Urinary bladder (tissue), 4 donors: Measurements from ENCODE around the gene KDELR3. TPM values are rescaled to one million over a fixed set of nuclear protein-coding genes. Genes with fewer than 3 reads are reported as not detected.

Experiments
- DNase-seq: peaks from one replicate; pipeline ENCODE4 v3.0.0-alpha.2; 2015; ENCODE audit errors: extremely low spot score
- H3K27ac ChIP-seq: one replicate; pipeline ENCODE4 v1.5.1; 2013; ENCODE audit warnings: low read depth, mild to moderate bottlenecking, moderate library complexity
- H3K36me3 ChIP-seq: one replicate; pipeline ENCODE4 v1.6.1; 2013; ENCODE audit warnings: mild to moderate bottlenecking, moderate library complexity; ENCODE audit not compliant: insufficient read depth
- H3K4me1 ChIP-seq: one replicate; pipeline ENCODE4 v1.6.1; 2013; ENCODE audit warnings: mild to moderate bottlenecking, moderate library complexity; ENCODE audit not compliant: insufficient read depth
- H3K4me3 ChIP-seq: one replicate; pipeline ENCODE4 v1.5.1; 2013; ENCODE audit warnings: low read depth, low read length
- WGBS: extraction: QIAGEN DNeasy Blood & Tissue Kit; methylation state at CpG from one replicate; pipeline ENCODE4 v1.1.7; 2013; 5-methylcytosine and 5-hydroxymethylcytosine counted together
- polyA plus RNA-seq: library from polyadenylated mRNA; stranded (reverse); fragments of 200-250 nt; gene quantifications from one replicate; pipeline ENCODE4 v1.2.3, GENCODE V29; 2013
- total RNA-seq: library from RNA; depleted of rRNA; stranded (reverse); fragments of >200 nt; gene quantifications from one replicate; pipeline ENCODE4 v1.2.3, GENCODE V29; 2014
- donor health status: healthy with polysubstance abuse.
- donor health status: healthy.

Gene KDELR3
- total and polyA plus RNA-seq, 2 donors: 4.7 to 75.7 TPM

DNA sequence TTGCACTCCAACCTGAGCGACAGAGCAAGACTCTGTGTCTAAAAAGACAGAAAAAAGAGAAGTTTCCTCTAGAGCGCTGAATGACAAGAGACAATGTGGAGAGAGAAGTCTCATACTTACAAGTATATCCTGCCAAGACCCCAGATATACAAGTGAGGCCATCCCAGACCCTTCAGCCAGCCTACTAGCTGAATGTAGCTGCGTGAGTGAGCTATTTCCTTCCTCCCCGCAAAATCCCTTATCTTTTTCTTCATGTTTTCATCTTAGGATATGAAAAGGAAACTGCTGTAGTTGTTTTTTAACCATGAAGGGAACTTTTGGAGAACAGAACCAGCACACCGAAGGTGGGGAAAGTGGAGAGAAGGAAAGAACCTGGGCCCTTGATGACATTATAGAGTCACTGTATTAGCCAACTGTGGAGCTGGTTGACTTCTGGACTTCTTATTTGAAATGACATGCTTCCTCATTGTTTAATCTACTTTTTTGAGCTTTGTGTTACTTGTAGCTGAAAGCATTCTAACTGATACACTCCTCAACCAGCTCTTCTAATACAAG is 42.6 kb downstream of the KDELR3 start:
- no peaks in the 10 kb centered on the region for H3K36me3 ChIP-seq
- H3K4me1 ChIP-seq: no peaks in the 10 kb centered on the region
- 85% methylated on average over 5 of the region's 5 CpGs for WGBS

GRCh38 chr22:38513063-38513462 is 45.2 kb downstream of the KDELR3 start:
- 96% methylated on average over 1 of the region's 1 CpG for WGBS
- no peak for DNase-seq
- Histone ChIP-seq H3K4me1 (no peaks in the 10 kb centered on the region), H3K27ac (no peak overlapping the region), H3K4me3 (no peak overlapping the region), H3K36me3 (no peaks in the 10 kb centered on the region)

More for the DNA sequence above, 42.6 kb downstream of the KDELR3 start:
- Histone ChIP-seq H3K27ac (no peak overlapping the region), H3K4me3 (no peak overlapping the region)
- no peak for DNase-seq

- Histone ChIP-seq H3K4me1 (no peaks in the 10 kb centered on the region), H3K4me3 (no peak overlapping the region), H3K36me3 (peaks cover 3% of the 10 kb centered on the region), H3K27ac (no peak overlapping the region)
- 94% methylated on average over 4 of the region's 4 CpGs for WGBS
- no peak for DNase-seq
Measured at GRCh38 chr22:38518620-38519019, 50.7 kb downstream of the KDELR3 start.

DNA sequence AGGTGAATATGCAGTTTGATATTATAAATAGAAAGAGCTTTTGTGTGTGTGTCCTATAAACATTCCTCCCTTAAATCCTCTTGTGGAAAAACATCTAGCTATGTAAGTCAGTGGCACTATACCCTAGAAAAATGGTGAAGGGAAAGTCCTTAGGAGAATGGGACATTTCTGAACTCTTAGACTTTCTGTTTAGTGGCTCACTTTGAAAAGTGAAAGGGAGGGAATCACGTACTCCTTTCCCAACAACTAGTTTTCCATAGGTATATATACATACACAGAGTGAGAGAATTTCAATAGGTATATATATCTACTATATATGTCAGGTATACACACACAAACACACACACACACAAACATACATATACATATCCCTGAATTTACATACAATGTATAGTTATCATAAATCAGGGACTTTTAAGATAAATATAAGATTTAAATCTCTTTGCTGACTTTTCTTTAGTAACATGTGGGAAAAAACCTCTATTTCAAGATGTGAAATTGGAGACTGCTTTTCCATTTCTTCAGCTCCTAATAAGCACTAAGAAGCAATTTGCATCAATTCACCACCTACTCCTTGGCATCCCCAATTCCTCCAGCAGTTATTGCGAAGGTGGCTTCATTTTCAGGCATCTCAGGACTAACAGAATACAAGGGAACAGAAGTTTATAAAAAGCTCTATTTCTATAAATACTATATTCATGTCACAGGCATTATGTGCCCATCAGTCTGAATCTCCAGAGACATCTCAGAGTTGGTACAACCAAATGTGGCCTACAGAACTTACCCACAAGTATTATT is 51.8 kb downstream of the KDELR3 start:
- no peaks in the 10 kb centered on the region for H3K4me1 ChIP-seq
- H3K27ac ChIP-seq: no peak overlapping the region
- WGBS: 95% methylated on average over 2 of the region's 2 CpGs

GRCh38 chr22:38523029-38523428 is 55.1 kb downstream of the KDELR3 start:
- WGBS: 86% methylated on average over 3 of the region's 3 CpGs
- Histone ChIP-seq H3K36me3 (peaks cover 3% of the 10 kb centered on the region), H3K4me3 (no peak overlapping the region), H3K27ac (no peak overlapping the region), H3K4me1 (no peaks in the 10 kb centered on the region)
- no peak for DNase-seq

More for the DNA sequence above, 51.8 kb downstream of the KDELR3 start:
- Histone ChIP-seq H3K4me3 (no peak overlapping the region), H3K36me3 (peaks cover 3% of the 10 kb centered on the region)
- no peak for DNase-seq

DNA sequence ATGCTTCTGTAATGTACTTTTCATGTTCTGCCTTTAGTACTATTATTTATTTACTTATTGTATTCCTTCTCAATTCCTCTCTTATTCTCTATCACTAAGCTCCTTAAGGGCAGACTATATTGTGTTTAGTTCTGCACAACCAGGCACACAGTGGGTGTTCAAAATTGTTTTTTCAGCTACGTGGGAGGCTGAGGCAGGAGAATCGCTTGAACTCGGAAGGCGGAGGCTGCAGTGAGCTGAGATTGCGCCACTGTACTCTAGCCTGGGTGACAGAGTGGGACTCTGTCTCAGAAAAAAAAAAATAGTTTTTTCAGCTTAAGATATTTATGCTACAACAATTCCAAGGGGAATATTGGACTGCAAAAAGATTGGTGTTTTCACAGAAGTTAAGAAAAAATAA is 55.6 kb downstream of the KDELR3 start:
- DNase-seq: no peak
- peaks cover 3% of the 10 kb centered on the region for H3K36me3 ChIP-seq
- no peaks in the 10 kb centered on the region for H3K4me1 ChIP-seq
- H3K27ac ChIP-seq: no peak overlapping the region
- WGBS: 96% methylated on average over 5 of the region's 5 CpGs
- no peak overlapping the region for H3K4me3 ChIP-seq

GRCh38 chr22:38524429-38524828 is 56.5 kb downstream of the KDELR3 start:
- 87% methylated on average over 3 of the region's 3 CpGs for WGBS
- H3K4me1 ChIP-seq: no peaks in the 10 kb centered on the region
- H3K27ac ChIP-seq: no peak overlapping the region
- no peak overlapping the region for H3K4me3 ChIP-seq
- H3K36me3 ChIP-seq: peaks cover 3% of the 10 kb centered on the region
- no peak for DNase-seq

GRCh38 chr22:38531251-38531938 is 63.5 kb downstream of the KDELR3 start:
- no peaks in the 10 kb centered on the region for H3K36me3 ChIP-seq
- 89% methylated on average over 4 of the region's 4 CpGs for WGBS
- no peak overlapping the region for H3K4me3 ChIP-seq
- no peak for DNase-seq
- H3K27ac ChIP-seq: no peak overlapping the region
- no peaks in the 10 kb centered on the region for H3K4me1 ChIP-seq

Other genes starting within 250 kb of the KDELR3 start
- 24.8 TPM for gene TMEM184B, start 195.1 kb upstream of the KDELR3 start, total RNA-seq
- 51.5 TPM for gene TMEM184B, start 195.1 kb upstream of the KDELR3 start, polyA plus RNA-seq
- 71.4 TPM for gene CSNK1E, start 150.7 kb upstream of the KDELR3 start, total RNA-seq
- gene CSNK1E, start 150.7 kb upstream of the KDELR3 start, polyA plus RNA-seq: 95.8 TPM
- not detected for gene KCNJ4, start 12.9 kb upstream of the KDELR3 start, total RNA-seq
- not detected for gene KCNJ4, start 12.9 kb upstream of the KDELR3 start, polyA plus RNA-seq
- gene DDX17, start 38.2 kb downstream of the KDELR3 start, total RNA-seq: 653 TPM
- gene DDX17, start 38.2 kb downstream of the KDELR3 start, polyA plus RNA-seq: 221 TPM
- 6.9 TPM for gene DMC1, start 102.1 kb downstream of the KDELR3 start, total RNA-seq
- gene DMC1, start 102.1 kb downstream of the KDELR3 start, polyA plus RNA-seq: 1.8 TPM
- gene FAM227A, start 188.3 kb downstream of the KDELR3 start, total RNA-seq: 4.9 TPM
- gene FAM227A, start 188.3 kb downstream of the KDELR3 start, polyA plus RNA-seq: 0.48 TPM
- 17.0 TPM for gene CBY1, start 188.5 kb downstream of the KDELR3 start, total RNA-seq
- gene CBY1, start 188.5 kb downstream of the KDELR3 start, polyA plus RNA-seq: 63.5 TPM
- gene TOMM22, start 213.9 kb downstream of the KDELR3 start, total RNA-seq: 34.4 TPM
- 35.8 TPM for gene TOMM22, start 213.9 kb downstream of the KDELR3 start, polyA plus RNA-seq
- 40.2 TPM for gene JOSD1, start 232.8 kb downstream of the KDELR3 start, total RNA-seq
- gene JOSD1, start 232.8 kb downstream of the KDELR3 start, polyA plus RNA-seq: 43.9 TPM
- gene GTPBP1, start 237.8 kb downstream of the KDELR3 start, total RNA-seq: 30.8 TPM
- 27.8 TPM for gene GTPBP1, start 237.8 kb downstream of the KDELR3 start, polyA plus RNA-seq